ENCODE measurements around the gene AGAP2.

The AGAP2 gene

GRCh38 chr12:57738661-57739237 lies at the start of gene AGAP2:
Gene AGAP2, minus strand, starts transcription at chr12:57738742. Its CDS starts 496 bp downstream, at chr12:57738246.
- Mint-ChIP-seq H3K4me3 (peak within 1 kb of the TSS; percentile 80 to 87 (median 83)), H3K36me3 (ENCODE audit: low read depth) (no peaks in the 10 kb centered on the region), H3K27ac (peak within 1 kb of the TSS in 1 of 3 experiments; percentile 35), H3K4me1 (peaks cover 34% of the 10 kb centered on the region), H3K9me3 (no peaks in the 10 kb centered on the region), H3K27me3 (ENCODE audit: low read depth) (peaks cover 80% of the 10 kb centered on the region)
- no peak for TF ChIP-seq CTCF (IDR thresholded peaks at IDR 0.05; ENCODE audit: unreplicated experiment in 3 of 3)

- no peaks in the 10 kb centered on the region for H3K9me3 Mint-ChIP-seq
- peaks cover 13% of the 10 kb centered on the region for H3K4me1 Mint-ChIP-seq
- peaks cover 28% of the 10 kb centered on the region for H3K36me3 Mint-ChIP-seq (ENCODE audit: low read depth)
- no peak for TF ChIP-seq CTCF (IDR thresholded peaks at IDR 0.05; ENCODE audit: unreplicated experiment in 3 of 3)
- H3K27ac Mint-ChIP-seq = no peak overlapping the region
- peak overlapping the region; percentile 82 to 86 (median 86) for H3K4me3 Mint-ChIP-seq
- H3K27me3 Mint-ChIP-seq (ENCODE audit: low read depth) = no peaks in the 10 kb centered on the region
These were observed 45.3 kb upstream of the AGAP2 start for GRCh38 chr12:57783861-57784260.

- Mint-ChIP-seq H3K36me3 (ENCODE audit: low read depth) (peaks cover 27% of the 10 kb centered on the region), H3K4me3 (peak overlapping the region; percentile 95 to 99 (median 98)), H3K27me3 (ENCODE audit: low read depth) (no peaks in the 10 kb centered on the region), H3K4me1 (peaks cover 13% of the 10 kb centered on the region), H3K27ac (no peak overlapping the region), H3K9me3 (no peaks in the 10 kb centered on the region)
- TF ChIP-seq CTCF (IDR thresholded peaks at IDR 0.05; ENCODE audit: unreplicated experiment in 3 of 3) = no peak
These were observed 44.9 kb upstream of the AGAP2 start for GRCh38 chr12:57783466-57783801.

- peaks cover 24% of the 10 kb centered on the region for H3K36me3 Mint-ChIP-seq (ENCODE audit: low read depth)
- peak within 1 kb of the TSS; percentile 95 to 99 (median 98) for H3K4me3 Mint-ChIP-seq
- H3K9me3 Mint-ChIP-seq = no peaks in the 10 kb centered on the region
- H3K27ac Mint-ChIP-seq = peak within 1 kb of the TSS; percentile 68 to 88 (median 73)
- peak; percentile 88 to 94 (median 88) for TF ChIP-seq CTCF (IDR thresholded peaks at IDR 0.05; ENCODE audit: unreplicated experiment in 3 of 3)
- peaks cover 13% of the 10 kb centered on the region for H3K4me1 Mint-ChIP-seq
- H3K27me3 Mint-ChIP-seq (ENCODE audit: low read depth) = no peaks in the 10 kb centered on the region
These were observed 44.3 kb upstream of the AGAP2 start, which contains the start of gene TSFM for GRCh38 chr12:57782608-57783465. Gene TSFM, plus strand, starts transcription at chr12:57782787. Its CDS starts 15 bp downstream, at chr12:57782802.

GRCh38 chr12:57782243-57782607 lies 43.7 kb upstream of the AGAP2 start:
- TF ChIP-seq CTCF (IDR thresholded peaks at IDR 0.05; ENCODE audit: unreplicated experiment in 3 of 3) = no peak
- Mint-ChIP-seq H3K36me3 (ENCODE audit: low read depth) (peaks cover 18% of the 10 kb centered on the region), H3K9me3 (no peaks in the 10 kb centered on the region), H3K27me3 (ENCODE audit: low read depth) (no peaks in the 10 kb centered on the region), H3K4me1 (peaks cover 13% of the 10 kb centered on the region), H3K4me3 (peak overlapping the region; percentile 95 to 99 (median 98)), H3K27ac (peak overlapping the region in 2 of 3 experiments; percentile 73 to 88)
